SHP77 treated with DMSO at 0.1 percent for 48 hours (cell line): Measurements from ENCODE around the gene ARPP21.
"Not testable (repeated sequence)": the region's sequence is repeated elsewhere in the genome, so short reads cannot be mapped to it uniquely, and the experiment has no call there.

Experiments
- DNase-seq: peaks from one replicate; lab custom pipeline; 2025; lab: John Stamatoyannopoulos, UW

ARPP21 gene

GRCh38 chr3:35639254-35640186, at the start of gene ARPP21:
ARPP21 (plus strand) TSS chr3:35639525; CDS start chr3:35681752, 42,227 bp downstream.
- no peak for DNase-seq

DNA sequence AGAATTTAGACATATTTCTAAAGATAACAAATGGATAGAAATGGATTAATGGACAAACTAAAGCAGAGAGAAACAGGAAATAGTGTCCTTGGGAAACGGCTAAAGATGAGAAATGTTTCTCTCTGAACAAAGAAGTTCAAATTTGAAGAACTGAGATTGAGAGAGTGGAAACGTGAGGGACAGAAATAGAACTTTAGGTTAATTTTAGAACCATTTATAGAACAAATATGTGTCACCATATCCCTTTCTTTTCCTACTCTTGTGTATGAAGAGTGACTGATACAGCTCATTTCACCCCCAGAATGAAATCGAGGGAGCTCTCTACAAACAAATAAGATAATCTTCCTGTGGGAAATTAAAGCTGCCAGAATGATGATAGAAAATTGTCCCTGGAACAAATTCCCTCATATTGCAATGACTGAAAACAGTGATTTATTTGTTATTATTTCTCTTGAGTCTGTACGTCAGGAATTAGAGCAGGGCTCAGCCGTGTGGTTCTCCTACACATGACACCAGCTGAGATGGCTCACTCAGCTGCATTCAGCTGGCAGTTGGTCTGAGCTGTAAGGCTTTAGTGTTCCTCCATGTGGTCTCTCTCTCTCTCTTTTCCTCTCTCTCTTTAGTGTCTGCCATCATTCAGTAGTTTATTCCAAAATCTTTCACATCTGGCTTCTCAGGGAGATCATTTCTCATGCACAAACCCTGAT, 46.6 kb upstream of the ARPP21 start:
- no peak for DNase-seq

DNA sequence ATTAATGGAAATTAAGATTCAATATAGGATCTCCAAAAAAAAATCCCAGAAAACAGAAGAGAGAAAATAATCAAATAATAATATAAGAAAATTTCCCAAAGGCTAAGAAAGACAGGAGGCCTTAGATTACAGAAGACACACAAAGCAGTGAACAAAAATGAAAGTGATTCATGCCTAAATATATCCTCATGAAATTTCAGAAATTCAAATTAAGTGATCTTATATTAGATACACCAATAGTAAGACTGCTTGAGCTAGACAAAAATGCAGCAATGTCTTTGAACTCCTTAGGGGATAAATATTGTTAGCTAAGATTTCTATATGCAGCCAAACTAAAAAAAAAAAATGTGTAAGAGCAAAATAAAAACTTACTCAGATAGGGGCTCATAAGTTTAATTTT, 44.6 kb upstream of the ARPP21 start:
- DNase-seq, result no peak

DNA sequence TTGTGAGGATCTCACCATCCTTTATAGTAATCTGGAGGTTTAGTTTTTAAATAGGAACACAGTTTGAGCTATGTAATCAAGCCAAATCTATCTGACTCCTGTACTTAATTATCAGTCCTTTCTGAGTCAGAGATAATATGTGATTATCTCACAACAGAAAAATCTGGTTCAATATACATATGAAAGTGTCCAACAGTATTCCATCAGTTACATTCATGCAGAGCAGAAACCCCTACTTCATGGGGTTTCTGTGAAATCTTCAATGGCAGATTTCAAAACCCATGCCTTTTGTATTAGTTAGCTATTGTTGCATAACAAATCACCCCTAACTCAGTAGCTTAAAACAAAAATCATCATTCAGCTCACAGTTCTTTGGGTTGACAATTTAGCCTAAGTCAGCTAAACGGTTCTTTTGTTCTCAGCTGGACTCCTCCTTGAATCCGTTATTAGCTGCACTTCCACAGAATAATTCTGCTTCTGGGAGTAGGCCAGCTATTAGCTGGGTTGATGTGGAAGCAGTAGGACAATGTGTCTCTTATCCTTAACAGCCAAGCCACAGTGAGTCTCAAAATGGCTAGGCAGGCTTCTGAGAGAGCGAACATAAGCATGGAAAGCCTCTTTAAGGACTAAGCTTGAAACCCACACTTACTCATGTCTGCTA, 42.9 kb upstream of the ARPP21 start:
- DNase-seq, result no peak

- DNase-seq, result no peak
Measured at GRCh38 chr3:35597490-35597889, 41.8 kb upstream of the ARPP21 start.

DNA sequence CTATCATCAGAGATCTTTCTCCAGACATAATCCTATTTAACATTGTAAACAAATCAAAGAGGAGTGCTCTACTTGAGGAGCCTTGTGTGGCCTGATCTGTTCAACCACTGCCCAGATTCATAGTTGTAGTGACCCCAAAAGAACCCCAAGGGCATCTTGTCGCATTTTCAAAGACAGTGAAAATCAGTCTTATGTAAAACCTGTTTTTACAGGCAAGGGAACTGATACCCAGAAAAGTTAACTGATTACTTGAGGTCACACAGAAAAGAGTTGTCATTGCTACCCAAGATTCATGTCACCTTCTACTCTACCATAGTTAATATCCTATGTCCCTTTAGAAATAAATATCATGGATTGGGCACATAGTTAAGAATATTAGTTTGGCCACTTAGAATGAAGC, 40.5 kb upstream of the ARPP21 start:
- no peak for DNase-seq

DNA sequence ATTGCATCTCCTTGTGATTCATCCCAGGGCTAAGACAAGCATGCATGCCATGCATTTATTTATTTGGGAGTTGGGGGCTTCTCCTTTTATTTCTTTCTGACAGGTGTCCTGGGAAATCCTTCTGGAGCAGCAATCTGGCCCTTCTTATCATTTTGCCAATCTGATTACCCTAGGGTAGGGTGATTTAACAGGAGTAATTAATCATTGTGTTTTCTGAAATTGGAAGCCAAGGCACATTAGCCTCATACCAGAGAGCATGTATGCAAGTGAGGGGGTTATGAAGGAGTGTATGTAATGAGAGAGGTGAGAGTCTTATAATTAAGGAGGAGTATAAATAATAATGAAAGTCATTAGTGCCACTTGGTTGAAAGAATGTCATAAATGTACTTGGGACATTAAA, 37.4 kb upstream of the ARPP21 start:
- no peak for DNase-seq

- no peak for DNase-seq
Measured at GRCh38 chr3:35602395-35602936, 36.9 kb upstream of the ARPP21 start.

- no peak for DNase-seq
Measured at GRCh38 chr3:35616346-35616745, 23.0 kb upstream of the ARPP21 start.

DNA sequence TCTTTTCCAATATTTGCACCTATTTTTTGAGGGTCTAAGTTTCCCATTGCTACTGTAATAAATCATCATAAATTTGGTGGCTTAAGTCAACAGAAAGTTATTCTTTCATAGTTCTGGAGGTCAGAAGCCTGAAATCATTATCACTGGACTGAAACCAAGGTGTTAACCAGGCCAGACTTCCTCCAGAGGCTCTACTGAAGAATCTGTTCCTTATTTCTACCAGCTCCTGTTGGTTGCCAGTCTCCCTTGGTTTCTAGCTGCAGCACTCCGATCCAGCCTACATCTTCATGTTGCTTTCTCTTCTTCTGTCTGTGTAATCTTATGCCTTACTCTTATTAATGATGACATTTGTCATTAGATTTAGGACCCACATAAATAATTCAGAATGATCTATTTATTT, 22.0 kb upstream of the ARPP21 start:
- no peak for DNase-seq

DNA sequence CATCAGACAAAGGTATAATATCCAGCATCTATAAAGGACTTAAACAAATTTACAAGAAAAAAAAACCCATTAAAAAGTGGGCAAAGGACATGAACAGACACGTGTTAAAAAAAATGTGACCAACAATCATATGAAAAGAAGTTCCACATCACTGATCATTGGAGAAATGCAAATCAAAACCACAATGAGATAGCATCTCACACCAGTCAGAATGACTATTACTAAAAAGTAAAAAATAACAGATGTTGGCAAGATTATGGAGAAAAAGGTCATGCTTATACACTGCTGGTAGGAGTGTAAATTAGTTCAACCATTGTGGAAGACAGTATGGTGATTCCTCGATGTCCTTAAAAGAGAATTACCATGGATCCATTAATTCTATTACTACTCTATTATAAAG, 19.1 kb upstream of the ARPP21 start:
- not testable (repeated sequence) for DNase-seq

GRCh38 chr3:35624698-35625097, 14.6 kb upstream of the ARPP21 start:
- DNase-seq, result no peak

GRCh38 chr3:35633332-35634124, 5.8 kb upstream of the ARPP21 start:
- DNase-seq, result no peak

- no peak for DNase-seq
Measured at GRCh38 chr3:35635407-35635806, 3.9 kb upstream of the ARPP21 start.

DNA sequence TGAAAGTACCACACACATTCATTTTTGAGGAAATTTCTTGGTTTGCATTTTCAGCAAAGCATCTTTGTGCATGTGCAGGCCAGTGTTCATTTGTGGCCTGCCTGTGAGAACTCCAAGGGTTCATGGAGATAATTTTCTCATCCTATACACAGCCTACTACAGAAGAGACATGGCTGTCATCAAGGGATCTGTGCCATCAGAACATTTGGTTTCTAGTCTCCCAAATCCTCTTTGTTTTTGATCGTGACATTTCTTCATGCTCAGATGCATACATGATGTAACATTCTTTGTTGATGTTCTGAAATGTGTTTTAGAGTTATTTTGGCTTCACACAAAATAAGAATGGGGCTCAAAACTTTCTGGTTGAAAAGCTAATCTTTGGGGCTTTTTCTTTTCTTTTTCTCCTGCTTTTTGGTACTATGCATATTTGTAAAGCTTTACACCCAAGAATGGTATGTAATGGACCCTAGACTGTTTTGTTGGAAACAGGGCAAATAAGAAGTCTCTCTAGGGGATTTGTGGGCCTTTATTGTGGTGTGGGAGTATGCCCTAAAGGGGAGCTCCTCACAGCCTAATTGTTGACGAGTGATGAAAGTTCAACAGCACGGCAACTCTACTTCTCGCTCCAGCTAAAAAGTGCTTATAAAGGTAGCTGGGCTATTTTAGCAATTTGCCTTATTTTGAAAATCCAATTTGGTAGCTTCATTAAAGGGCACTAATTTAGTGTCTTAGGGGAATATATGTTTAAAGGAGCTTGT, 3.2 kb upstream of the ARPP21 start:
- no peak for DNase-seq

- no peak for DNase-seq
Measured at GRCh38 chr3:35638251-35638979, 910 bp upstream of the ARPP21 start.

DNA sequence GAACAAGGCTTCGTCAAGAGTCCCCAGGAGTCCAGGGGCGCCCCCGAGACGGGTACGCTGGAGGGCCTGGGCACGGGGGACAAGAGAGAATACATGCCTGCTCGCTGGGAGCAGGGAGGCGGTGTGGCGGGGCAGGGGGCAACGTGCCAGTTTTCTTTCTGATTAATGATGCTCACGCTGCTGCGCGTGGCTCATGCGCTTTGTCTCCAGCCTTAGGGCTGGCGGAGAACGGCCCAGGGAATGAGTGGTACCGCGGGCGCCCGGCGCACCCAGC, 408 bp upstream of the ARPP21 start:
- no peak for DNase-seq

- no peak for DNase-seq
Measured at GRCh38 chr3:35640190-35641165, 1.2 kb downstream of the ARPP21 start.

GRCh38 chr3:35641331-35641730, 2.0 kb downstream of the ARPP21 start:
- DNase-seq, result no peak
